GM23338 (cell line): ENCODE data around the gene SARS1. TPM values are rescaled to one million over a fixed set of nuclear protein-coding genes. Genes with fewer than 3 reads are reported as not detected.

Experiments
- ATAC-seq: fragments of 200-7000 bp; cut with Tn5 transposase; 3 replicates; pipeline ENCODE4 v1.9.1; 2020
- DNase-seq: peaks from one replicate; pipeline ENCODE4 v3.0.0-alpha.2; 2015; ENCODE audit warnings: low spot score
- H2AFZ ChIP-seq: fragments of 200-600 bp; sonication (generic); 2 replicates; pipeline ENCODE4 v1.8.0; 2016; ENCODE audit warnings: antibody characterized with exemption, mild to moderate bottlenecking, moderate library complexity
- H3F3A ChIP-seq: fragments of 200-600 bp; sonication (generic); replicated peaks from 2 replicates; pipeline ENCODE4 v1.8.0; 2017; ENCODE audit warnings: antibody characterized with exemption, mixed run types, low read depth
- H3K27ac ChIP-seq: fragments of 200-600 bp; sonication (generic); 2 replicates; pipeline ENCODE4 v1.6.1; 2016; ENCODE audit warnings: low read depth
- H3K27me3 ChIP-seq: fragments of 200-600 bp; sonication (generic); 2 replicates; pipeline ENCODE4 v1.8.0; 2016; ENCODE audit warnings: mild to moderate bottlenecking, mixed run types, moderate library complexity; ENCODE audit not compliant: insufficient read depth
- H3K36me3 ChIP-seq: fragments of 200-600 bp; sonication (generic); 2 replicates; pipeline ENCODE4 v1.8.0; 2016; ENCODE audit warnings: mild to moderate bottlenecking; ENCODE audit not compliant: insufficient read depth
- H3K4me1 ChIP-seq: fragments of 200-600 bp; sonication (generic); 2 replicates; pipeline ENCODE4 v1.8.0; 2016; ENCODE audit warnings: mild to moderate bottlenecking, moderate library complexity; ENCODE audit not compliant: insufficient read depth
- H3K4me2 ChIP-seq: fragments of 200-600 bp; sonication (generic); 2 replicates; pipeline ENCODE4 v1.7.1; 2017; ENCODE audit warnings: mixed run types
- H3K4me3 ChIP-seq: fragments of 200-600 bp; sonication (generic); 2 replicates; pipeline ENCODE4 v1.6.1; 2016; ENCODE audit warnings: mixed run types
- H3K79me2 ChIP-seq: fragments of 200-600 bp; sonication (generic); replicated peaks from 2 replicates; pipeline ENCODE4 v1.8.0; 2017; ENCODE audit warnings: mild to moderate bottlenecking; ENCODE audit not compliant: insufficient read depth
- H3K9me2 ChIP-seq: fragments of 200-600 bp; sonication (generic); 2 replicates; pipeline ENCODE4 v1.8.0; 2017; ENCODE audit not compliant: insufficient read depth
- H4K20me1 ChIP-seq: fragments of 200-600 bp; sonication (generic); replicated peaks from 2 replicates; pipeline ENCODE4 v1.8.0; 2017; ENCODE audit warnings: mild to moderate bottlenecking; ENCODE audit not compliant: insufficient read depth
- H3K27ac Mint-ChIP-seq: 2 replicates; pipeline ENCODE4 v1.8.0; 2020; ENCODE audit warnings: inconsistent platforms, mild to moderate bottlenecking, moderate library complexity, mixed read lengths
- H3K27me3 Mint-ChIP-seq: 3 replicates; pipeline ENCODE4 v1.8.0; 2022; ENCODE audit warnings: low read depth, mild to moderate bottlenecking, moderate library complexity, mixed read lengths, inconsistent platforms; ENCODE audit not compliant: insufficient read depth, poor library complexity
- H3K36me3 Mint-ChIP-seq: 3 replicates; pipeline ENCODE4 v1.8.0; 2021; ENCODE audit warnings: low read depth, mild to moderate bottlenecking, inconsistent platforms, moderate library complexity, mixed read lengths
- H3K4me1 Mint-ChIP-seq: 3 replicates; pipeline ENCODE4 v1.8.0; 2020; ENCODE audit warnings: mild to moderate bottlenecking, inconsistent platforms, mixed read lengths
- H3K4me3 Mint-ChIP-seq: 3 replicates; pipeline ENCODE4 v1.8.0; 2021; ENCODE audit warnings: moderate library complexity, mild to moderate bottlenecking, inconsistent platforms, mixed read lengths
- H3K9me3 Mint-ChIP-seq: 3 replicates; pipeline ENCODE4 v1.8.0; 2020; ENCODE audit warnings: moderate library complexity, mild to moderate bottlenecking, inconsistent platforms, mixed read lengths
- CREB1 ChIP-seq: fragments of 250-450 bp; sonication (Bioruptor Pico); IDR thresholded peaks from 2 replicates; pipeline ENCODE4 v1.5.0; 2020; ENCODE audit warnings: low read depth, mild to moderate bottlenecking, moderate library complexity
- EZH2phosphoT487 ChIP-seq: fragments of 200-600 bp; sonication (generic); IDR thresholded peaks from one replicate; pipeline ENCODE4 v1.8.1; 2018; ENCODE audit warnings: antibody characterized with exemption; ENCODE audit not compliant: unreplicated experiment
- JUNB ChIP-seq: IDR thresholded peaks from one replicate; pipeline ENCODE4 v1.6.1; 2016; ENCODE audit warnings: antibody characterized with exemption; ENCODE audit not compliant: unreplicated experiment
- POLR2AphosphoS5 ChIP-seq: IDR thresholded peaks from 2 replicates; pipeline ENCODE4 v1.6.1; 2016; ENCODE audit warnings: antibody characterized with exemption, low read depth
- ZNF114 ChIP-seq: fragments of 250-450 bp; sonication (Bioruptor Pico); IDR thresholded peaks from 2 replicates; pipeline ENCODE4 v1.5.0; 2020; ENCODE audit warnings: mild to moderate bottlenecking, moderate library complexity
- ZNF331 ChIP-seq: fragments of 250-450 bp; sonication (Bioruptor Pico); IDR thresholded peaks from 2 replicates; pipeline ENCODE4 v1.5.0; 2020; ENCODE audit warnings: low read depth, mild to moderate bottlenecking, moderate library complexity
- polyA plus RNA-seq: library from polyadenylated mRNA; unstranded; fragments of >200 nt; fragmentation: Nextera tagmentation; extraction: Ambion mirVana; gene quantifications from 2 replicates; pipeline ENCODE4 v1.2.1, GENCODE V29; 2016
- total RNA-seq: library from RNA; depleted of rRNA; stranded (reverse); fragments of >200 nt; shearing (Covaris generic); gene quantifications from 2 replicates; pipeline ENCODE4 v1.2.3, GENCODE V29; 2014
- TF ChIP-seq, protein P1 (sequence below), 2 experiments: fragments of 200-600 bp in 1 of 2; sonication (generic) in 1 of 2; conservative IDR thresholded peaks; 2 replicates each; pipeline versions ENCODE4 v1.5.1 to v1.6.1; 2016 to 2017; ENCODE audit warnings: antibody characterized with exemption in 2 of 2, low read depth in 2 of 2, mild to moderate bottlenecking in 2 of 2, moderate library complexity in 1 of 2
- TF ChIP-seq, protein P2 (sequence below): fragments of 250-450 bp; sonication (Bioruptor Pico); IDR thresholded peaks from 2 replicates; pipeline ENCODE4 v1.5.0; 2020; ENCODE audit warnings: mild to moderate bottlenecking, moderate library complexity

The SARS1 gene
- total and polyA plus RNA-seq, 2 experiments from 2014 or later = 141 to 166 TPM

DNA sequence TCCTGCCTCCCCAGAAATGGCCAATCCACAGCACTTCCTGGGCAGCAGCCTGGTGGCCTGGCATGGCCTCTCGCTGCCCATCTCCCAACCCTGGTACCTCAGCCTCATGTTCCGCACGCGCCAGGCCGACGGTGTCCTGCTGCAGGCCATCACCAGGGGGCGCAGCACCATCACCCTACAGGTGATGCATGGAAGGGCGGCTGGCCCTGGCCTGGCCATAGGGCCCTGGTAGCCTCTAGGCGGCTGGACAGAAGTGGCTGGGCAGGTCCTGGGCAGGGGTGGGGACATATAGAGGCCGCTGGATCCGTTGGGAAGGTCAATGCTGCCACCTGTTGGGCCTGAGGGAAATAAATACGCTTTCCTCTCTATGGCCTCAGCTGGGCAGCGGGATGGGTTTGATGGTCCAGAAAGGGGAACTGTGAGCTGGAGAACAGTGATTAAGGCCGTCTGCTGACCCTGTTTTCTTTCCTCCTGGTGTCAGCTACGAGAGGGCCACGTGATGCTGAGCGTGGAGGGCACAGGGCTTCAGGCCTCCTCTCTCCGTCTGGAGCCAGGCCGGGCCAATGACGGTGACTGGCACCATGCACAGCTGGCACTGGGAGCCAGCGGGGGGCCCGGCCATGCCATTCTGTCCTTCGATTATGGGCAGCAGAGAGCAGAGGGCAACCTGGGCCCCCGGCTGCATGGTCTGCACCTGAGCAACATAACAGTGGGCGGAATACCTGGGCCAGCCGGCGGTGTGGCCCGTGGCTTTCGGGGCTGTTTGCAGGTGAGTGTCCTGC is 50.1 kb downstream of the SARS1 start:
- no peaks in the 10 kb centered on the region for H4K20me1 ChIP-seq
- H3K27me3 Mint-ChIP-seq = peaks cover 10% of the 10 kb centered on the region
- no peaks in the 10 kb centered on the region; the same call in 1 of the 2 replicates for H3K36me3 ChIP-seq
- no peaks in the 10 kb centered on the region for H3K27me3 ChIP-seq
- no peak overlapping the region for H3K27ac ChIP-seq
- no peaks in the 10 kb centered on the region; the same call in 1 of the 3 replicates for H3K9me3 Mint-ChIP-seq
- no peak overlapping the region; the same call in 2 of the 3 replicates for H3K4me3 Mint-ChIP-seq
- H3K4me3 ChIP-seq = no peak overlapping the region
- DNase-seq (peak; percentile 98), ATAC-seq (peak; percentile 92)
- H3K4me2 ChIP-seq = no peak overlapping the region
- H3K27ac Mint-ChIP-seq = no peak overlapping the region
- no peaks in the 10 kb centered on the region for H3K9me2 ChIP-seq
- H3K4me1 ChIP-seq = no peaks in the 10 kb centered on the region; the same call in 1 of the 2 replicates
- no peak overlapping the region for H2AFZ ChIP-seq
- peak; percentile 62 for TF ChIP-seq CREB1
- TF ChIP-seq EZH2phosphoT487 = no peak
- TF ChIP-seq, protein P1, sequence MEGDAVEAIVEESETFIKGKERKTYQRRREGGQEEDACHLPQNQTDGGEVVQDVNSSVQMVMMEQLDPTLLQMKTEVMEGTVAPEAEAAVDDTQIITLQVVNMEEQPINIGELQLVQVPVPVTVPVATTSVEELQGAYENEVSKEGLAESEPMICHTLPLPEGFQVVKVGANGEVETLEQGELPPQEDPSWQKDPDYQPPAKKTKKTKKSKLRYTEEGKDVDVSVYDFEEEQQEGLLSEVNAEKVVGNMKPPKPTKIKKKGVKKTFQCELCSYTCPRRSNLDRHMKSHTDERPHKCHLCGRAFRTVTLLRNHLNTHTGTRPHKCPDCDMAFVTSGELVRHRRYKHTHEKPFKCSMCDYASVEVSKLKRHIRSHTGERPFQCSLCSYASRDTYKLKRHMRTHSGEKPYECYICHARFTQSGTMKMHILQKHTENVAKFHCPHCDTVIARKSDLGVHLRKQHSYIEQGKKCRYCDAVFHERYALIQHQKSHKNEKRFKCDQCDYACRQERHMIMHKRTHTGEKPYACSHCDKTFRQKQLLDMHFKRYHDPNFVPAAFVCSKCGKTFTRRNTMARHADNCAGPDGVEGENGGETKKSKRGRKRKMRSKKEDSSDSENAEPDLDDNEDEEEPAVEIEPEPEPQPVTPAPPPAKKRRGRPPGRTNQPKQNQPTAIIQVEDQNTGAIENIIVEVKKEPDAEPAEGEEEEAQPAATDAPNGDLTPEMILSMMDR (conservative IDR thresholded peaks at IDR 0.05; ENCODE audit: low read depth in 2 of 2) = peak; percentile 96 to 99
- TF ChIP-seq POLR2AphosphoS5 = 0 out of 2 replicates have a peak, but pooled peaks have one; percentile 49
- TF ChIP-seq ZNF114 (CRISPR knock-in tag) = peak; percentile 48; the same call in 1 of the 2 replicates
- TF ChIP-seq, protein P2, sequence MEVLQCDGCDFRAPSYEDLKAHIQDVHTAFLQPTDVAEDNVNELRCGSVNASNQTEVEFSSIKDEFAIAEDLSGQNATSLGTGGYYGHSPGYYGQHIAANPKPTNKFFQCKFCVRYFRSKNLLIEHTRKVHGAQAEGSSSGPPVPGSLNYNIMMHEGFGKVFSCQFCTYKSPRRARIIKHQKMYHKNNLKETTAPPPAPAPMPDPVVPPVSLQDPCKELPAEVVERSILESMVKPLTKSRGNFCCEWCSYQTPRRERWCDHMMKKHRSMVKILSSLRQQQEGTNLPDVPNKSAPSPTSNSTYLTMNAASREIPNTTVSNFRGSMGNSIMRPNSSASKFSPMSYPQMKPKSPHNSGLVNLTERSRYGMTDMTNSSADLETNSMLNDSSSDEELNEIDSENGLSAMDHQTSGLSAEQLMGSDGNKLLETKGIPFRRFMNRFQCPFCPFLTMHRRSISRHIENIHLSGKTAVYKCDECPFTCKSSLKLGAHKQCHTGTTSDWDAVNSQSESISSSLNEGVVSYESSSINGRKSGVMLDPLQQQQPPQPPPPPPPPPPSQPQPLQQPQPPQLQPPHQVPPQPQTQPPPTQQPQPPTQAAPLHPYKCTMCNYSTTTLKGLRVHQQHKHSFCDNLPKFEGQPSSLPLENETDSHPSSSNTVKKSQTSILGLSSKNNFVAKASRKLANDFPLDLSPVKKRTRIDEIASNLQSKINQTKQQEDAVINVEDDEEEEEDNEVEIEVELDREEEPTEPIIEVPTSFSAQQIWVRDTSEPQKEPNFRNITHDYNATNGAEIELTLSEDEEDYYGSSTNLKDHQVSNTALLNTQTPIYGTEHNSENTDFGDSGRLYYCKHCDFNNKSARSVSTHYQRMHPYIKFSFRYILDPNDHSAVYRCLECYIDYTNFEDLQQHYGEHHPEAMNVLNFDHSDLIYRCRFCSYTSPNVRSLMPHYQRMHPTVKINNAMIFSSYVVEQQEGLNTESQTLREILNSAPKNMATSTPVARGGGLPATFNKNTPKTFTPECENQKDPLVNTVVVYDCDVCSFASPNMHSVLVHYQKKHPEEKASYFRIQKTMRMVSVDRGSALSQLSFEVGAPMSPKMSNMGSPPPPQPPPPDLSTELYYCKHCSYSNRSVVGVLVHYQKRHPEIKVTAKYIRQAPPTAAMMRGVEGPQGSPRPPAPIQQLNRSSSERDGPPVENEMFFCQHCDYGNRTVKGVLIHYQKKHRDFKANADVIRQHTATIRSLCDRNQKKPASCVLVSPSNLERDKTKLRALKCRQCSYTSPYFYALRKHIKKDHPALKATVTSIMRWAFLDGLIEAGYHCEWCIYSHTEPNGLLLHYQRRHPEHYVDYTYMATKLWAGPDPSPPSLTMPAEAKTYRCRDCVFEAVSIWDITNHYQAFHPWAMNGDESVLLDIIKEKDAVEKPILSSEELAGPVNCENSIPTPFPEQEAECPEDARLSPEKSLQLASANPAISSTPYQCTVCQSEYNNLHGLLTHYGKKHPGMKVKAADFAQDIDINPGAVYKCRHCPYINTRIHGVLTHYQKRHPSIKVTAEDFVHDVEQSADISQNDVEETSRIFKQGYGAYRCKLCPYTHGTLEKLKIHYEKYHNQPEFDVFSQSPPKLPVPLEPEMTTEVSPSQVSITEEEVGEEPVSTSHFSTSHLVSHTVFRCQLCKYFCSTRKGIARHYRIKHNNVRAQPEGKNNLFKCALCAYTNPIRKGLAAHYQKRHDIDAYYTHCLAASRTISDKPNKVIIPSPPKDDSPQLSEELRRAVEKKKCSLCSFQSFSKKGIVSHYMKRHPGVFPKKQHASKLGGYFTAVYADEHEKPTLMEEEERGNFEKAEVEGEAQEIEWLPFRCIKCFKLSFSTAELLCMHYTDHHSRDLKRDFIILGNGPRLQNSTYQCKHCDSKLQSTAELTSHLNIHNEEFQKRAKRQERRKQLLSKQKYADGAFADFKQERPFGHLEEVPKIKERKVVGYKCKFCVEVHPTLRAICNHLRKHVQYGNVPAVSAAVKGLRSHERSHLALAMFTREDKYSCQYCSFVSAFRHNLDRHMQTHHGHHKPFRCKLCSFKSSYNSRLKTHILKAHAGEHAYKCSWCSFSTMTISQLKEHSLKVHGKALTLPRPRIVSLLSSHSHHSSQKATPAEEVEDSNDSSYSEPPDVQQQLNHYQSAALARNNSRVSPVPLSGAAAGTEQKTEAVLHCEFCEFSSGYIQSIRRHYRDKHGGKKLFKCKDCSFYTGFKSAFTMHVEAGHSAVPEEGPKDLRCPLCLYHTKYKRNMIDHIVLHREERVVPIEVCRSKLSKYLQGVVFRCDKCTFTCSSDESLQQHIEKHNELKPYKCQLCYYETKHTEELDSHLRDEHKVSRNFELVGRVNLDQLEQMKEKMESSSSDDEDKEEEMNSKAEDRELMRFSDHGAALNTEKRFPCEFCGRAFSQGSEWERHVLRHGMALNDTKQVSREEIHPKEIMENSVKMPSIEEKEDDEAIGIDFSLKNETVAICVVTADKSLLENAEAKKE (CRISPR knock-in tag) = no peak
- TF ChIP-seq JUNB = no peak
- TF ChIP-seq ZNF331 (CRISPR knock-in tag) = no peak
- 0 out of 2 replicates have a peak, but pooled peaks cover 5% of the 10 kb centered on the region for H3F3A ChIP-seq
- peaks cover 6% of the 10 kb centered on the region; the same call in 2 of the 3 replicates for H3K36me3 Mint-ChIP-seq
- H3K4me1 Mint-ChIP-seq = peaks cover 19% of the 10 kb centered on the region
- H3K79me2 ChIP-seq = no peaks in the 10 kb centered on the region
